ENCODE data around the gene PRKCZ. TPM values are rescaled to one million over a fixed set of nuclear protein-coding genes. Genes with fewer than 3 reads are reported as not detected.

PRKCZ gene
- total RNA-seq, 1 experiment from 2014 or later: 45.9 TPM

DNA sequence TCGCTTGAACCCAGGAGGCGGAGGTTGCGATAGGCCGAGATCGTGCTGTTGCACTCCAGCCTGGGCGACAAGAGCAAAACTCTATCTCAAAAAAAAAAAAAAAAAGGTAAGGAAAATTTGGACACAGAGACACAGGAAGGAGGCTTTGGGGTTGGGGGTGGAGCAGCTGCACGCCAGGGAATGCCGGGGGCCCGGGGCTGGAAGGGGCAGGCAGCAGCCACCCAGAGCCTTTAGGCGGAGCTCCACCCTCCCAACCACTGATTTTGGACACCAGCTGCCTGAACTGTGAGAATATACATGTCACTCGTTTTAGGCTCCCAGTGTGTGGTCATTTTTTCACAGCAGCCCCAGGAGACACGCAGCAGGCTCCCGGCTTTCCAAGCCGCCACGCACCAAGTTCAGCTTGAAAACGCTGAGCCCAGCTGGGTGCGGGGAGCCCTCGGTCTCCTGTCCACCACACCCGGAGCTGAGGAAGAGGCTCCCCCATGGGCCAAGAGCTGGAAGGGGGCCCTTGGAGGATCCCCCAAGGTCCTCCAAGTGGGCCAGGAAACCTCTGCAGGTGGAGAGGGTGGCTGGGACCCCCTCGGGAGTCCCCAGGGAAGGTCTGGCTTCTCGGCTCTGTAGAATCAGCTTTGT is 150.2 kb downstream of the PRKCZ start:
- Histone ChIP-seq H3K36me3 (ENCODE audit: control insufficient read depth, insufficient read depth, low read length) (no peaks in the 10 kb centered on the region), H3K27me3 (replicated peaks; ENCODE audit: control insufficient read depth, insufficient read depth, low read length) (no peaks in the 10 kb centered on the region), H3K4me3 (ENCODE audit: low read depth, low read length) (no peak overlapping the region), H3K9me3 (no peaks in the 10 kb centered on the region), H3K4me1 (peaks cover 12% of the 10 kb centered on the region)
- intact Hi-C loops (cut with micrococcal nuclease; ENCODE audit: unreplicated experiment): no loop called here
- Mint-ChIP-seq H3K27ac (ENCODE audit: unreplicated experiment) (no peak overlapping the region), H3K36me3 (ENCODE audit: insufficient read depth, unreplicated experiment) (no peaks in the 10 kb centered on the region), H3K4me3 (ENCODE audit: unreplicated experiment) (no peak overlapping the region), H3K9me3 (ENCODE audit: unreplicated experiment) (no peaks in the 10 kb centered on the region), H3K4me1 (ENCODE audit: low read depth, unreplicated experiment) (no peaks in the 10 kb centered on the region), H3K27me3 (ENCODE audit: insufficient read depth, unreplicated experiment) (no peaks in the 10 kb centered on the region)
- no peak for TF ChIP-seq CTCF (IDR thresholded peaks at IDR 0.05; ENCODE audit: insufficient read depth in 1 of 2, low read depth in 1 of 2, low read length in 1 of 2, severe bottlenecking in 1 of 2, unreplicated experiment in 1 of 2)
- DNase-seq: no peak
- no TSS peak for BruUV-seq (replicated peaks)
- ChIA-PET CTCF (no interaction called here), POLR2A (no interaction called here)

DNA sequence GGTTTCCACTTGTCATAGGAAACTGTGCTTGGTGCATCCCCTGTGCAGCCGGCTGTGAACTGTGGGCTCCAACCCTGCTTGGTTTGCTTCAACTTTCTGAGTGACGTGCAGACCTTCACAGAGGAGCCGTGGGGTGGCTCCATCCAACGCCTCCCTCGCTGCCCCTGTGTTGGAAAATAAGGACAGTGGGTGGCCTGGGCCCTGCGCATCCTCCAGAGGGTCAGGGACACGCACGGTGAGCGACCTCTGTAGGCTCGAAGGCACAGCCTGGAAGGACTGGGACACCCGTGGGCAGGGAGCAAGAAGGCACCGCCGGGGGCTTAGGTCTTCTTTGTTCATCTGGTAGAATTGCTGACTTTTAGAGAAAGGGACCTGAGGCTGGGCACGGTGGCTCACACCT is 150.9 kb downstream of the PRKCZ start:
- TF ChIP-seq CTCF (IDR thresholded peaks at IDR 0.05; ENCODE audit: insufficient read depth in 1 of 2, low read depth in 1 of 2, low read length in 1 of 2, severe bottlenecking in 1 of 2, unreplicated experiment in 1 of 2): no peak
- POLR2A ChIA-PET: no interaction called here

DNA sequence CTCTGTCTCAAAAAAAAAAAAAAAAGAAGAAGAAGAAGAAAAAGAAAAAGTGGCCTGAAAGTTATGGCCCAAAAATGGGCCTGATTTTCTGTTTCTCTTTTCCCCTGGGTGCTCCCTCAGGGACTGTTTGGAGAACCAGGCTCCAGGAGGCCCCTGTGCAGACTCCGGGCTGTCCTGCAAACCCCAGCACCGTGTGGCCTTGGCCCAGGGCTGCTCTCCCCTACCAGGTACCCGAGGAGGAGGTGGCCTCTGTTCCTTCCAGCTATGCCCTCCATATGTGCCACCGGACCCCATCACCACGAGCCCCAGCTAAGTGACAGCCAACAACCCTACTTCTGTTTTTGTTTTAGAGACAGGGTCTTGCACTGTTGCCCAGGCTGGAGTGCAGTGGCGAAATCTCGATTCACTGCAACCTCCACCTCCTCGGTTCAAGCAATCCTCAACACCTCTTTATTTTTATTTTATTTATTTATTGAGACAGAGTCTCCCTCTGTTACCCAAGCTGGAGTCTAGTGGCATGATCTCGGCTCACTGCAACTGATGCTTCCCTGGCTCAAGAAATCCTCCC is 151.9 kb downstream of the PRKCZ start:
- no peaks in the 10 kb centered on the region for H3K4me1 Mint-ChIP-seq (ENCODE audit: low read depth, unreplicated experiment)
- no peaks in the 10 kb centered on the region for H3K9me3 Mint-ChIP-seq (ENCODE audit: unreplicated experiment)
- CTCF ChIA-PET: no interaction called here
- intact Hi-C loops (cut with micrococcal nuclease; ENCODE audit: unreplicated experiment): no loop called here
- no peak for DNase-seq
- no peaks in the 10 kb centered on the region for H3K36me3 Mint-ChIP-seq (ENCODE audit: insufficient read depth, unreplicated experiment)
- no peaks in the 10 kb centered on the region for H3K27me3 Mint-ChIP-seq (ENCODE audit: insufficient read depth, unreplicated experiment)
- H3K27me3 ChIP-seq (replicated peaks; ENCODE audit: control insufficient read depth, insufficient read depth, low read length): no peaks in the 10 kb centered on the region
- no peaks in the 10 kb centered on the region for H3K36me3 ChIP-seq (ENCODE audit: control insufficient read depth, insufficient read depth, low read length)
- POLR2A ChIA-PET: no interaction called here
- H3K4me3 Mint-ChIP-seq (ENCODE audit: unreplicated experiment): no peak overlapping the region
- no TSS peak for BruUV-seq (replicated peaks)
- H3K9me3 ChIP-seq: no peaks in the 10 kb centered on the region
- no peak overlapping the region for H3K27ac Mint-ChIP-seq (ENCODE audit: unreplicated experiment)
- peaks cover 6% of the 10 kb centered on the region; the same call in 1 of the 2 replicates for H3K4me1 ChIP-seq
- no peak for TF ChIP-seq CTCF (IDR thresholded peaks at IDR 0.05; ENCODE audit: insufficient read depth in 1 of 2, low read depth in 1 of 2, low read length in 1 of 2, severe bottlenecking in 1 of 2, unreplicated experiment in 1 of 2)
- no peak overlapping the region for H3K4me3 ChIP-seq (ENCODE audit: low read depth, low read length)

More for the DNA sequence above, 150.9 kb downstream of the PRKCZ start:
- no peaks in the 10 kb centered on the region for H3K36me3 ChIP-seq (ENCODE audit: control insufficient read depth, insufficient read depth, low read length)
- no peak overlapping the region for H3K4me3 ChIP-seq (ENCODE audit: low read depth, low read length)
- no peaks in the 10 kb centered on the region for H3K27me3 Mint-ChIP-seq (ENCODE audit: insufficient read depth, unreplicated experiment)
- H3K9me3 Mint-ChIP-seq (ENCODE audit: unreplicated experiment): no peaks in the 10 kb centered on the region
- H3K9me3 ChIP-seq: no peaks in the 10 kb centered on the region
- CTCF ChIA-PET: no interaction called here
- DNase-seq: no peak
- no peaks in the 10 kb centered on the region for H3K27me3 ChIP-seq (replicated peaks; ENCODE audit: control insufficient read depth, insufficient read depth, low read length)
- no peak overlapping the region for H3K27ac Mint-ChIP-seq (ENCODE audit: unreplicated experiment)
- H3K4me3 Mint-ChIP-seq (ENCODE audit: unreplicated experiment): no peak overlapping the region
- BruUV-seq (replicated peaks): no TSS peak
- H3K4me1 Mint-ChIP-seq (ENCODE audit: low read depth, unreplicated experiment): no peaks in the 10 kb centered on the region
- peaks cover 6% of the 10 kb centered on the region; the same call in 1 of the 2 replicates for H3K4me1 ChIP-seq
- no peaks in the 10 kb centered on the region for H3K36me3 Mint-ChIP-seq (ENCODE audit: insufficient read depth, unreplicated experiment)
- intact Hi-C loops (cut with micrococcal nuclease; ENCODE audit: unreplicated experiment): no loop called here
